ENCODE results near the gene MTUS2. TPM values are rescaled to one million over a fixed set of nuclear protein-coding genes. Genes with fewer than 3 reads are reported as not detected.

MTUS2 gene
- total RNA-seq, 2 donors from 2014 or later = 1.6 to 4.8 TPM

GRCh38 chr13:29294821-29295220 lies 474.7 kb downstream of the MTUS2 start:
- Histone ChIP-seq H3K36me3 (no peaks in the 10 kb centered on the region), H3K27me3 (replicated peaks; ENCODE audit: insufficient read depth) (no peaks in the 10 kb centered on the region), H3K4me3 (no peak overlapping the region), H3K27ac (no peak overlapping the region), H3K4me1 (replicated peaks) (no peaks in the 10 kb centered on the region), H3K9me3 (no peaks in the 10 kb centered on the region)
- TF ChIP-seq CTCF (IDR thresholded peaks at IDR 0.05) (no peak), POLR2AphosphoS5 (IDR thresholded peaks at IDR 0.05) (no peak), POLR2A (IDR thresholded peaks at IDR 0.05) (no peak)
- no peak for DNase-seq (ENCODE audit: low spot score)
- WGBS = 33% methylated on average over 1 of the region's 1 CpG
- intact Hi-C loops (cut with DNase I) = no loop called here

- H3K27ac ChIP-seq = no peak overlapping the region
- no peaks in the 10 kb centered on the region for H3K9me3 ChIP-seq
- no peak for DNase-seq (ENCODE audit: low spot score)
- no peak for TF ChIP-seq POLR2AphosphoS5 (IDR thresholded peaks at IDR 0.05)
- 79% methylated on average over 1 of the region's 1 CpG for WGBS
- no peak overlapping the region for H3K4me3 ChIP-seq
- intact Hi-C loops (cut with DNase I) = no loop called here
- H3K27me3 ChIP-seq (replicated peaks; ENCODE audit: insufficient read depth) = no peaks in the 10 kb centered on the region
- no peaks in the 10 kb centered on the region for H3K4me1 ChIP-seq (replicated peaks)
- no peaks in the 10 kb centered on the region for H3K36me3 ChIP-seq
Observed at GRCh38 chr13:29301027-29301426, 480.9 kb downstream of the MTUS2 start.

- no peaks in the 10 kb centered on the region for H3K9me3 ChIP-seq
- H3K4me1 ChIP-seq (replicated peaks) = no peaks in the 10 kb centered on the region
- DNase-seq (ENCODE audit: low spot score) = no peak
- no peak overlapping the region for H3K4me3 ChIP-seq
- H3K27ac ChIP-seq = no peak overlapping the region
- intact Hi-C loops (cut with DNase I) = no loop called here
- no peaks in the 10 kb centered on the region for H3K36me3 ChIP-seq
- no peak for TF ChIP-seq POLR2A (IDR thresholded peaks at IDR 0.05)
- TF ChIP-seq CTCF (IDR thresholded peaks at IDR 0.05) = no peak
- no peaks in the 10 kb centered on the region for H3K27me3 ChIP-seq (replicated peaks; ENCODE audit: insufficient read depth)
Observed at GRCh38 chr13:29304148-29304547, 484.0 kb downstream of the MTUS2 start.

- DNase-seq (ENCODE audit: low spot score) = no peak
- 60% methylated on average over 2 of the region's 2 CpGs for WGBS
- Histone ChIP-seq H3K9me3 (no peaks in the 10 kb centered on the region), H3K27ac (no peak overlapping the region), H3K36me3 (no peaks in the 10 kb centered on the region), H3K27me3 (replicated peaks; ENCODE audit: insufficient read depth) (no peaks in the 10 kb centered on the region), H3K4me1 (replicated peaks) (no peaks in the 10 kb centered on the region), H3K4me3 (no peak overlapping the region)
- TF ChIP-seq POLR2A (IDR thresholded peaks at IDR 0.05) = no peak
- no peak for TF ChIP-seq POLR2AphosphoS5 (IDR thresholded peaks at IDR 0.05)
- TF ChIP-seq CTCF (IDR thresholded peaks at IDR 0.05) = no peak
- intact Hi-C loops (cut with DNase I) = no loop called here
Observed at GRCh38 chr13:29310806-29311205, 490.7 kb downstream of the MTUS2 start.

GRCh38 chr13:29315847-29316246 lies 495.7 kb downstream of the MTUS2 start:
- WGBS = 71% methylated on average over 2 of the region's 2 CpGs
- Histone ChIP-seq H3K4me1 (replicated peaks) (no peaks in the 10 kb centered on the region), H3K36me3 (no peaks in the 10 kb centered on the region), H3K4me3 (no peak overlapping the region), H3K27me3 (replicated peaks; ENCODE audit: insufficient read depth) (no peaks in the 10 kb centered on the region), H3K27ac (no peak overlapping the region), H3K9me3 (no peaks in the 10 kb centered on the region)
- no peak for TF ChIP-seq CTCF (IDR thresholded peaks at IDR 0.05)
- TF ChIP-seq POLR2A (IDR thresholded peaks at IDR 0.05) = no peak
- TF ChIP-seq POLR2AphosphoS5 (IDR thresholded peaks at IDR 0.05) = no peak
- no peak for DNase-seq (ENCODE audit: low spot score)
- intact Hi-C loops (cut with DNase I) = no loop called here
